GM12892 (cell line): ENCODE results near the gene PARS2.

Experiments used
- DNase-seq: peaks from one replicate; pipeline ENCODE4 v3.0.0; 2011; ENCODE audit not compliant: insufficient read length
- FAIRE-seq: peaks from 2 replicates; lab custom pipeline; 2011; peaks lifted over from hg19 to GRCh38; lab: Jason Lieb, UNC
- POLR2A ChIP-seq: IDR thresholded peaks from 2 replicates; pipeline ENCODE4 v1.6.1; 2011; ENCODE audit warnings: low read depth, low read length, control low read depth
- POLR2AphosphoS5 ChIP-seq: IDR thresholded peaks from 2 replicates; pipeline ENCODE4 v1.6.1; 2011; ENCODE audit warnings: low read depth, low read length, control low read depth
- TAF1 ChIP-seq: IDR thresholded peaks from 2 replicates; pipeline ENCODE4 v1.6.1; 2011; ENCODE audit warnings: low read depth, mild to moderate bottlenecking, control low read depth, low read length, borderline replicate concordance

Gene PARS2

DNA sequence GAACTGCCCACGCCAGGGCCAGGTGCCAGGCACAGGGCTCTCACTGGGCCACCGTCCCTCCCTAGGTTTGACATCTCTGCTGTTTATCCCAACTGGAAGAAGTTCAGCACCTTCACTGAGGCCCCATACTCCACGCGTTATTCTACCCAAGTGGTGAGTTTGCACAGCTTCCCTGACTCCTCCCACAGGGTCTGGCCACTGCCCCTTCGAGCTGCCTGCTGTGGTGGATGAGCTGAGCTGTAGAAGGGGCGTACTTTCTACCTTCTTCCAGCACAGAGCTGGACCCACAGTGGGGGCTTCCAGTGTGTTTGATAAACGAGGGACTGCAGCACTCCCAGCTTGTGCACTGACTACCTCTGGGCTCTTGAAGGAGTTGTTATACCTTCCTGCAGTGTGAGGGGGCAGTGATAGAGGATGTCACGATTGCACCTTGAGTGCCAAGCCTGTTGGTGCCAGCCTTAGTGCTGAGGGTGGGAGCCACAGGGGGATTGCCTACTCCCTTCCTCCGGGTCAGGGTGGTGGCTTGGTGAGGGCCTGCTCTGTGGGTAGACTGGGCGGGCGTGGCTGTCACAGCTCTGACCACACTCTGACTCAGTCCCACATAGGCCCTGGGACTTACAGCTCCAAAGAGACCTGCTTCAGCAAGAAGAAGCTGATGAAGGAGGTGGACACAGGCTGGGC lies 42.7 kb upstream of the PARS2 start:
- FAIRE-seq: no peak
- TF ChIP-seq POLR2A (no peak), TAF1 (no peak), POLR2AphosphoS5 (no peak)
- no peak for DNase-seq

DNA sequence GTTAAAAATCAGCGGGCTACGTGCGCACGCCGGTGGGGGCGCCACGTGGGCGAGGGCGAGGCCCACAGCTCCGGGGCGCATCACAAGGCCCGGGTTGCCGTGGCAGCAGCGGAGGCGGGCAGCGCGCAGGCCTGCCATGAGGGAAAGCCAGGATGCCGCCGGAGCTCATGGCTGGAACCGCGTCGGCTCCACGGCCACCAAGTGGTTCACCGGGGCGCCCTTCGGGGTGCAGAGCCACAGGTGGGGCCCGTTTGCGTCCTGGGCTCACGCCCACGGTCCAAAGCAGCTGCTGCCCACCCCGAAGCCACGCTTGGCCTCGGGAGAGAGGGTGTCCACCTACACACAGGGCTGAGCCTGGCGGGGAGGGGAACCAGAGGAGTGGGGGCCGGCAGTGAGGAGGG lies 41.7 kb upstream of the PARS2 start:
- FAIRE-seq (no peak), DNase-seq (no peak)
- no peak for TF ChIP-seq POLR2A
- no peak for TF ChIP-seq POLR2AphosphoS5
- TF ChIP-seq TAF1: no peak

DNA sequence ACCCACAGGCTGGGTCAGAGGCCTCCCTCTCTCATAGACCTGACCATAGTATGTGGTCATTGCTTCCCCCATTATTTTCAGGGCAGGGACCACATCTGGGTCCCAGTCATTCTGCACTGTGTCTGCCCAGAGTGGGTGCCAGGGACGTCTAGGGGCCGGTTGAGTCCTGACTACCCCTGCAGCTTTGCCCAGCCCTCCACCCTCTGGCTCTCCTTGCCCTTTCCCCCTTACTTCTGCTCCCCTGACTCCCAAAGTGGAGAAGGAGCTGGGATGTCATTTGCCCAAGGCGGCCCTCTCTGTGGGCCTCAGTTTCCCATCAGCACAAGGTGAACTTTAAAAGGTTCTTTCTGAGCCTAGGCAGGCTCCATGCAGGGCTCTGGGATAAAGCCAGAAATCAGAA lies 41.1 kb upstream of the PARS2 start:
- DNase-seq (no peak), FAIRE-seq (no peak)
- TF ChIP-seq POLR2AphosphoS5 (no peak), TAF1 (no peak), POLR2A (no peak)

DNA sequence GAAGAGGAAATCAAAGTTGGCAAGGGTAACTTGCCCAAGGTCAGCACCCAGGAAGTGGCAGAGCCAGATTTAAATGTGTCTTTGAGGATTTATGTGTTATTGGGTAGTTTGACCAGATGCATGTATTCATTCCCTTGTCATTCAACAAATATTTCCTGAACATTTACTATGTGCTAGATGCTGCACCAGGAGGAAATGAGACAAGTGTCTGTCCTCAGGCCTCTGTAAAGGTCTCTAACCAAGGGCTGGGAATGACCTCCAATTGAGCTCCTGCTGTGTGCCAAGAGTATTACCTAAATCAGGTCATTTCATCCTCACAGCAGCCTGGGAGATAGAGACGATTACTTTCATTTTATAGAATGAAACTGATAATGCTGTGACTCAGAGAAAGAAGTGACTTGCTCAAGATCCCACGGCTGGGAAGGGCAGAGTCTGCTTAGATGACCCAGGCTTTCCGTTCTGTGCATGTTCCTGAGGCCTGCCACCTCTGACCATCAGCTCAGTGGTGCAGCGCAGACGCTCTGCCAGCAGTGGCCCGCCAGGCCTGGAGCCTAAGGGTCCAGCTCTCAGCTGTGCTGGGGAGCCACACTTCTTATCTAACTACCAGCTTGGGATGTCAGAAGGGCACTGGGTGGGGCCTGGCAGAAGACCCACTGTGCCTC lies 40.3 kb upstream of the PARS2 start:
- TF ChIP-seq POLR2A (no peak), POLR2AphosphoS5 (no peak), TAF1 (no peak)
- DNase-seq (no peak), FAIRE-seq (peak; percentile 72)

DNA sequence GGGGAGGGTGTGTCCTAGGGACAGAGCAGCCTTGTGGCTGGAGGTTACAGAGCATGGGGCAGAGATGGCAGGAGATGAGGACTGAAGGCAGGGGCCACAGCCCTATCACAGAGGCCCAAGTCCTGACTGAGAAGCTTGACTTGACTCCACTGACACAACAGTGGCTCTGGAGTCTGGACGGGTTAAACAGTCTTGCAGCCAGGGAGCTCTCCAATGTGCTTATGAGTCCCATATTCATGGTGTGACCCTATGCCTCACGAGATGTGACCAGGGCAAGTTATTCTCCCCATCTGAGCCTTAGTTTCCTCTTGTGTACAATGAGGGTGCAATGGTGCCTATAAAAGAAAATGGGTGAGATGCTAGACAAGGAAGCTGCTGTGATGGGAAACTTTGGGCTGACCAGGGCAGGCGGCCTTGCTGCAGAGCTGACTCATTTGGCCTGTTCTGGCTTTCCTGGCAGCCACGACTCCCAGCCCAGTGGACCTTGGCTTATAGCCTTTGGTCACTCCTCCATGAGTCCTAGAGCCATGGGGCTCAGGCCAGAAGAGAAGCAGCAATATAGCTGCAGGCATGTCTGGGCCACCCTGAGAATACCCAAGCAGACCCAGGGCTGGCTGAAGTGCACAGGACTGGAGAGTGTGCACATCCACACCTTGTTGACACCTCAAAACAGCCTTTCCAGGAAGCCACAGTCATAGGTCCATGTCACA lies 39.6 kb upstream of the PARS2 start:
- no peak for DNase-seq
- TF ChIP-seq POLR2A (no peak), POLR2AphosphoS5 (no peak), TAF1 (no peak)
- FAIRE-seq: peak; percentile 14

DNA sequence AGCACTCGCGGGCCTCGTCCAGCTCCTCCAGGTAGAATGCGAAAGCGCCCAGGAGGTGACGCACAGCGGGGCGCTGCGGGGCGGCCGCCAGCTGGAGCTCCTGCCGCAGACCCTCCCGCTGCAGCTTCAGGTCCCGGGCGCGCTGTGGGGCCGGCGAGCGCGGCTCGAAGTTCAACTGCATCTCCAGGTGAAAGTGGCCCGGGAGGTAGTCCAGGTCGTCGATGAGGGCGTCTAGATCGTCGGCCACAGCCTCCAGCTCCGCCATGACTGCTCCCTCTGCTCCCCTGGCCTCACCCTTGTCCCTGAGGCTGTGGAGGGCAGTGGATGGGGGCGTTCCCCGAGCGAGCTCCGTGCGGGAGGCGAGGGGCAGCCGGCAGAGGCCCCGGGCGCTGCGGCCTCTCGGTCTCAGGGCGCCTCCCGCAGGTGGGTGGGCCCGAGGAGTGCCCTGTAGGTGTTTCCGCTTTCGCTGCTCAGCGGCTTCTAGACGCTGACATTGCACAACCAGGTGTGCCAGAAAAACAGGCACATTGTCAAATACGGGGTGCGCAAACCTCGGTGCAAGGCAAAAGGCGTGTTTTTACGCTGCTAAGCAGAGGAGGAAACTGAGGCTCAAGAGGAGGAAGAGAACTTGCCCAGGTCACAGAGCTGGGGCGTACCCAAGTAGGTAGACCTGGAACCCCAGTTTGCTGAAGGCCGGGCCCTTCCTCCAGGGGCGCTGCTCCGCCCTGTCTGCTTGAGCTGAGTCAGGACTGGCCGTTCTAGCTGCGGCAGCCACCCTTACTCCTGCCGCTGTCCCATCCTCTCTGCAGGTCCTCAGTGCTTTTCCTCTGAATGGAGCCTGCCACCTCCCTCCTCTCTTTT lies 36.8 kb upstream of the PARS2 start, which contains the start of gene TTC22:
Gene TTC22 (minus strand): TSS at position 425 of the 861 bp plus-strand sequence. CDS start 160 bp downstream, at position 265.
- FAIRE-seq (peak; percentile 88), DNase-seq (peak; percentile 70)

DNA sequence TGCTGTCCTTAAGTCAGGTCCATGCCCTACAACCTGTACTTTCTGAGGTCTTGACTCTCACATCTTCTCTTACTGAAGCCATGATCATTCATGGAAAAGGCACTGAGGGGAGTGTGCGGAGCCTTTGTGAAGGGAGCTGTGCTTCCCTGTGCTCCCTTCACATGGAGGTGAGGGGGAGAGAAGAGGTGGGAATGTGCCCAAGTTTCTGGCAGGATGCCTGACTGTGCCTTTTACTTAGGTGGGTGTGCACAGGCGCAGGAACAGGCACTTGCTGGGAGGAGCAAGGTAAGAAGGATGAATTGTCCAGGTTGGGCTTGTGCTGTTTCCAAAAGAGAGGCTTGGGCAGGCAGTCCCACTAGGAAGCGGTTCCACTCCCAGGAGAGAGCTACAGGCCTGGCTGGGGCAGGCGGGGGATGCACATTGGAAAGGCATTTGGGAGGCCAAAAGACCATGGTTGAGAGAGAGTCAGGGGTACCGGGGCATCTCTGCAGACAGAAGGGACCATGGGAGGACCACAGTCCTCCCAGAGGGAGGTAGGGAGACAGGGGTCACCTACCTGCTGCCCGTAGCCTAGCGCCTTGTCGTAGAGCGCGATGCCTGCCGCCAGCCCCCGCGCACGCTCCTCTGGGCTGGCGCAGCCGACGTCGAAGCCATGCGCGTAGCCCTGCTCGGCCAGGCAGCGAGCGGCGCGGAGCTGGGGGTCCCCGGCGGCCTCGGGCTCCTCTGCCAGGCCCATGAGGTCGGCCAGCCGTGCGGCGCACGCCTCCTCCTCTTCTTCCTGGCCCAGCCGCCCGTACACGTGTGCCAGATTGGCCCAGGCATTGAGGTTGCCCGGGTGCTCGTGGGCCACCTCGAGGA lies 35.9 kb upstream of the PARS2 start:
- DNase-seq: no peak
- TF ChIP-seq POLR2AphosphoS5 (no peak), POLR2A (no peak), TAF1 (no peak)
- no peak for FAIRE-seq

More for the DNA sequence above, 36.8 kb upstream of the PARS2 start, which contains the start of gene TTC22:
- TF ChIP-seq TAF1 (no peak), POLR2A (no peak), POLR2AphosphoS5 (no peak)

DNA sequence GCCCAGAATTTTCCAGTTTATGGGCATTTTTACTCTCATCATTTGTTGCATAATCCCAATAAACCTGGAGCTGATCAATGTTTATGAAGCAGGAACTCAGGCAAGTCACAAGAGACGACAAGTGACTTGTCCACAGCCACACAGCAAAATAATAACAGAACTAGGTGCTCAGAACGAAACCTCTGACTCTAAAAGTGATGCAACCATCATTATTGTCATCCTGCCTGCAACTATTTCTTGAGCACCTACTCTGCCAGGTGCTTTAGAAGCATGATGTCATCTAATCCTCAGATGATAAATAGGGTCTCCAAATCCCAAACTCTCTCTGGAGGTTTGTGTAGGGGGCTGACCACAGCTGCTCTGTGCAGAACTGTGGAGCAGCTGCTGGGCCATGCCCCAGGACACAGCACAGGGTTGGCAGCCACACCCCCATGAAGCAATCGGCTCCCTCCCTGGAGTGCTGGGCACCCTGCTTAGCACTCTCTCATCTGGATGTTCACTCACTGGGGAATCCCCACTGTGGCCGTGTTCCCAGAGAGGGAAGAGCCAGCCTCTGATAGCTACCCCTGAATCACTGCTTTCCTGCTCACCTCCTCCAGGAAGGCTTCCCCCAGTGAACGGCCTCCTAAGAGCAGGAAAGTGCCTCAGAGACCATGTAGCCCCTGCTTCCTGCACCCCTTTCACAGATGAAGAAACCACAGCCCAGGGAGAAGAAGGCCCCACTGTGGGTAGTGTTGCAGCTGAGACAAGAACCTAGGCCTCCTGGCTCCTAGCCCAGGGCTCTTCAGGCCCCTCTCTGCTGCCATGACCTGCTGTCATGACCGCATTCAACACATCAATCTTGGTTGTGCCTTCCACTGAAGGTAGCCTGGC lies 34.7 kb upstream of the PARS2 start:
- peak; percentile 51 for FAIRE-seq
- DNase-seq: no peak
- TF ChIP-seq POLR2AphosphoS5 (no peak), TAF1 (no peak), POLR2A (no peak)

DNA sequence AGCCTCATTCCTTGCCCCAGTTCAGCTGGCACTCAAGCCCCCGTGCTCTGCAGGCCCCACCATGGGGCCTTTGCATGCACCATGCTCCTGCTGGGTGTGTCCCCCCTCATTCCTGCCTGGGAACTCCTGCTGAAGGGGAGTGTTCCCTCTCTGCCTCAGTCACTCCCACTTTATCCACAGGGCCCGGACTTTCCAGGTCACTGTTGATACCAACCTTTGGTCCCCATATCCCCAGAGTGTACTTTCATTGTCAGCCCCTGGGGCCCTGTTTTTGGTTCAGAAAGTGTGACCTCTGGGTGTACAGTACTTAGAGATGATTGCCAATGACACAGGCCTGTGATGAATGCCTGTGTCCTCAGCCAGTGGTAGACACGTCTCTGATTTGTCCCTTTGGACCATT lies 33.9 kb upstream of the PARS2 start:
- DNase-seq (no peak), FAIRE-seq (no peak)
- no peak for TF ChIP-seq TAF1
- no peak for TF ChIP-seq POLR2AphosphoS5
- no peak for TF ChIP-seq POLR2A

DNA sequence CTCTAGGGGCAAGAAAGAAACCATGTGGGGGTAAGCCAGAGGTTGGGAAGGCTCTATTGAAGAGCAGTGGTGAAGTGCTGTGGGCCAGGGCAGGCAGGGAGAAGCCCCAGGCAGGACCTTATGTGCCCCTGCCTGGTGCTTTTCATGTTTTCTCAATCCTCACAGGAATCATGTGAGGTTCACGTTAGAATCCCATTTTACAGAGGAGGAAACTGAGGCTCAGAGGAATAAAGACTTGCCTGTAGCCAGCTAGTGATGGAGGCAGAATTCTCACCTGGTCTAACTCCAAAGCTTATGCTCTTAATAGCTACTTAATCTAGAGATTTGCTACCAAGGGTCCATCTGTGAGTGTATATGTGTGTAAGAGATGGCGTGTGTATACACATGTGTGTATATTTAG lies 32.6 kb upstream of the PARS2 start:
- DNase-seq: no peak
- TF ChIP-seq POLR2AphosphoS5: no peak
- TF ChIP-seq POLR2A: no peak
- no peak for TF ChIP-seq TAF1
- no peak for FAIRE-seq

DNA sequence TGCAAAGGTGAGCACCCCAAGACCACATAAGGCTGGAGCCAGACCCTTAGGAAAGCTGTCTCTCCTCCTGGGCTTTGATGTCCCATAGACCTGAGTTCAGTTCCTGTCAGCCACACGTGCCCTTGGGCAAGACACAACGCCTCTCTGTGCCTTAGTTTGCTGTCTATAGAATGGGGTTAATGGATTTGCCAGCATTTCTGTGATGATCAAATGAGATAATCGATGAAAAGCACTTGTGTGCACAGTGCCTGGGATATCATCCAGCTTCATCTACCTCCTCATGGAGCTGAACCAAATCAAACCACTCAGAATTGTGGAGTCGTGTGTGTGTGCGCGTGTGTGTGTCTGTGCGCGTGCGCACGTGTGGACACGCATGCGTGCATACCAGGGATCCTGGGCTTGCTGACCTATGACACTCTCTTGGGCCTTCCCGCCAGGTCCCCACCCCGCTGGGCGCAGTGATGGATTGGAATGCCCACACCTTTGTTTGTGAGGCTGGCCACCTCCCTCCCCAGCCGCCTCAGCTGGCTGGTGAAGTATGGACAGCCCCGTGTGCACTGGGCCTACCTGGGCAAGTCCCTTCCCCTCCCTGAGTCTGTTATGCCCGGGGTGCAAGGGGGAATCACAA lies 31.6 kb upstream of the PARS2 start:
- no peak for TF ChIP-seq POLR2A
- TF ChIP-seq POLR2AphosphoS5: no peak
- FAIRE-seq (no peak), DNase-seq (no peak)
